ENCODE data around the gene TOPORS.

GRCh38 chr9:32571969-32572899 is 19.8 kb upstream of the TOPORS start:
- no peak for TF ChIP-seq ZC3H10 (CRISPR knock-in tag; IDR thresholded peaks at IDR 0.05)
- TF ChIP-seq, protein P1, sequence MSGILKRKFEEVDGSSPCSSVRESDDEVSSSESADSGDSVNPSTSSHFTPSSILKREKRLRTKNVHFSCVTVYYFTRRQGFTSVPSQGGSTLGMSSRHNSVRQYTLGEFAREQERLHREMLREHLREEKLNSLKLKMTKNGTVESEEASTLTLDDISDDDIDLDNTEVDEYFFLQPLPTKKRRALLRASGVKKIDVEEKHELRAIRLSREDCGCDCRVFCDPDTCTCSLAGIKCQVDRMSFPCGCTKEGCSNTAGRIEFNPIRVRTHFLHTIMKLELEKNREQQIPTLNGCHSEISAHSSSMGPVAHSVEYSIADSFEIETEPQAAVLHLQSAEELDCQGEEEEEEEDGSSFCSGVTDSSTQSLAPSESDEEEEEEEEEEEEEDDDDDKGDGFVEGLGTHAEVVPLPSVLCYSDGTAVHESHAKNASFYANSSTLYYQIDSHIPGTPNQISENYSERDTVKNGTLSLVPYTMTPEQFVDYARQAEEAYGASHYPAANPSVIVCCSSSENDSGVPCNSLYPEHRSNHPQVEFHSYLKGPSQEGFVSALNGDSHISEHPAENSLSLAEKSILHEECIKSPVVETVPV (CRISPR knock-in tag; IDR thresholded peaks at IDR 0.05): no peak
- no peak for TF ChIP-seq RARB (CRISPR knock-in tag; IDR thresholded peaks at IDR 0.05)
- no peak for TF ChIP-seq ZNF565 (CRISPR knock-in tag; conservative IDR thresholded peaks at IDR 0.05; ENCODE audit: low read depth)
- no peak for TF ChIP-seq ZFP3 (CRISPR knock-in tag; IDR thresholded peaks at IDR 0.05)
- no peak for TF ChIP-seq ARNTL (CRISPR knock-in tag; IDR thresholded peaks at IDR 0.05; ENCODE audit: borderline replicate concordance, low read depth)
- TF ChIP-seq ZNF70 (CRISPR knock-in tag; IDR thresholded peaks at IDR 0.05): no peak
- TF ChIP-seq, protein P2, sequence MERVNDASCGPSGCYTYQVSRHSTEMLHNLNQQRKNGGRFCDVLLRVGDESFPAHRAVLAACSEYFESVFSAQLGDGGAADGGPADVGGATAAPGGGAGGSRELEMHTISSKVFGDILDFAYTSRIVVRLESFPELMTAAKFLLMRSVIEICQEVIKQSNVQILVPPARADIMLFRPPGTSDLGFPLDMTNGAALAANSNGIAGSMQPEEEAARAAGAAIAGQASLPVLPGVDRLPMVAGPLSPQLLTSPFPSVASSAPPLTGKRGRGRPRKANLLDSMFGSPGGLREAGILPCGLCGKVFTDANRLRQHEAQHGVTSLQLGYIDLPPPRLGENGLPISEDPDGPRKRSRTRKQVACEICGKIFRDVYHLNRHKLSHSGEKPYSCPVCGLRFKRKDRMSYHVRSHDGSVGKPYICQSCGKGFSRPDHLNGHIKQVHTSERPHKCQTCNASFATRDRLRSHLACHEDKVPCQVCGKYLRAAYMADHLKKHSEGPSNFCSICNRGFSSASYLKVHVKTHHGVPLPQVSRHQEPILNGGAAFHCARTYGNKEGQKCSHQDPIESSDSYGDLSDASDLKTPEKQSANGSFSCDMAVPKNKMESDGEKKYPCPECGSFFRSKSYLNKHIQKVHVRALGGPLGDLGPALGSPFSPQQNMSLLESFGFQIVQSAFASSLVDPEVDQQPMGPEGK (CRISPR knock-in tag; IDR thresholded peaks at IDR 0.05; ENCODE audit: borderline replicate concordance): no peak
